ENCODE measurements around the gene MAST4. TPM values are rescaled to one million over a fixed set of nuclear protein-coding genes. Genes with fewer than 3 reads are reported as not detected.

MAST4 gene
- total and polyA plus RNA-seq, 2 of the 4 experiments (the other 2 are of a cell fraction), result 4.8 to 6.8 TPM

- H3K56ac ChIP-seq (ENCODE audit: extremely low read depth, insufficient read depth, low read length), result no peak overlapping the region
- H3K79me1 ChIP-seq (ENCODE audit: low read depth in 1 of 2, low read length in 2 of 2), result no peaks in the 10 kb centered on the region
- H3K27ac ChIP-seq (ENCODE audit: insufficient read depth, low read length), result no peak overlapping the region
- no peak overlapping the region for H2BK5ac ChIP-seq (ENCODE audit: low read depth, low read length, poor library complexity, severe bottlenecking)
- WGBS, 2 experiments (ENCODE audit: extremely low coverage in 2 of 2, insufficient read length in 1 of 2), result no CpG with 5 or more reads among the region's 6 CpGs
- in situ Hi-C loops (cut with MboI; ENCODE audit: low sequenced_read_pairs), result loop anchor here (5.0 to 25.0 kb wide), 2 partner anchors 342 to 1452 kb away; no protein-coding TSS in a partner anchor
- no peaks in the 10 kb centered on the region for H4K20me1 ChIP-seq (ENCODE audit: insufficient read depth, low read length)
- no peak overlapping the region for H2BK15ac ChIP-seq (ENCODE audit: low read depth, low read length)
- no peak overlapping the region for H3K14ac ChIP-seq (replicated peaks; ENCODE audit: low read depth, low read length)
- H4K91ac ChIP-seq (ENCODE audit: insufficient read depth, low read depth, low read length), result no peak overlapping the region
- no peaks in the 10 kb centered on the region for H3K9me3 ChIP-seq (ENCODE audit: control insufficient read depth, insufficient read depth, low read length)
- ChIA-PET POLR2A (ENCODE audit: unreplicated experiment) (no interaction called here), CTCF (no interaction called here)
- H3K36me3 ChIP-seq (ENCODE audit: control insufficient read depth, insufficient read depth, low read length), result no peaks in the 10 kb centered on the region
- no peak overlapping the region for H2BK20ac ChIP-seq (ENCODE audit: low read depth, low read length)
- H4K8ac ChIP-seq (ENCODE audit: low read depth in 2 of 2, low read length in 2 of 2), result no peak overlapping the region
- no TSS peak for BruUV-seq (replicated peaks)
- H3K27me3 ChIP-seq (ENCODE audit: control insufficient read depth, insufficient read depth, low read length), result peaks cover 11% of the 10 kb centered on the region
- no peak overlapping the region for H3K4me3 ChIP-seq (ENCODE audit: insufficient read depth, low read depth, low read length)
- H3K9ac ChIP-seq (ENCODE audit: low read depth, low read length), result no peak overlapping the region
- no peak overlapping the region for H3K4me2 ChIP-seq (ENCODE audit: low read depth, low read length)
- TF ChIP-seq BHLHE40 (IDR thresholded peaks at IDR 0.05; ENCODE audit: low read depth, low read length) (no peak), USF2 (IDR thresholded peaks at IDR 0.05; ENCODE audit: low read depth, low read length) (no peak), RAD21 (IDR thresholded peaks at IDR 0.05; ENCODE audit: low read length) (no peak), CEBPB (IDR thresholded peaks at IDR 0.05; ENCODE audit: low read depth, low read length) (no peak), MAFK (IDR thresholded peaks at IDR 0.05; ENCODE audit: low read depth, low read length) (no peak), CHD1 (IDR thresholded peaks at IDR 0.05; ENCODE audit: low read depth, low read length) (no peak), NFE2L2 (IDR thresholded peaks at IDR 0.05; ENCODE audit: low read depth, low read length) (no peak), SMC3 (IDR thresholded peaks at IDR 0.05; ENCODE audit: low read depth, low read length) (no peak), CTCF (conservative IDR thresholded peaks at IDR 0.05; ENCODE audit: low read depth, low read length) (no peak), MXI1 (IDR thresholded peaks at IDR 0.05; ENCODE audit: borderline replicate concordance, low read depth, low read length) (no peak), RCOR1 (IDR thresholded peaks at IDR 0.05; ENCODE audit: insufficient replicate concordance, low read length) (no peak), MAZ (IDR thresholded peaks at IDR 0.05; ENCODE audit: borderline replicate concordance, low read depth, low read length) (no peak), FOS (IDR thresholded peaks at IDR 0.05; ENCODE audit: low read depth, low read length) (no peak), RFX5 (IDR thresholded peaks at IDR 0.05; ENCODE audit: low read depth, low read length) (no peak), POLR2A (IDR thresholded peaks at IDR 0.05; ENCODE audit: low read depth, low read length) (no peak)
- TF ChIP-seq, protein P1, sequence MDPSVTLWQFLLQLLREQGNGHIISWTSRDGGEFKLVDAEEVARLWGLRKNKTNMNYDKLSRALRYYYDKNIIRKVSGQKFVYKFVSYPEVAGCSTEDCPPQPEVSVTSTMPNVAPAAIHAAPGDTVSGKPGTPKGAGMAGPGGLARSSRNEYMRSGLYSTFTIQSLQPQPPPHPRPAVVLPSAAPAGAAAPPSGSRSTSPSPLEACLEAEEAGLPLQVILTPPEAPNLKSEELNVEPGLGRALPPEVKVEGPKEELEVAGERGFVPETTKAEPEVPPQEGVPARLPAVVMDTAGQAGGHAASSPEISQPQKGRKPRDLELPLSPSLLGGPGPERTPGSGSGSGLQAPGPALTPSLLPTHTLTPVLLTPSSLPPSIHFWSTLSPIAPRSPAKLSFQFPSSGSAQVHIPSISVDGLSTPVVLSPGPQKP (IDR thresholded peaks at IDR 0.05; ENCODE audit: borderline replicate concordance, low read depth, low read length), result no peak
- no peak overlapping the region for H2AK5ac ChIP-seq (ENCODE audit: low read depth, low read length)
- H2BK120ac ChIP-seq (ENCODE audit: low read depth, low read length), result no peak overlapping the region
- no peak overlapping the region for H3K23ac ChIP-seq (ENCODE audit: low read depth, low read length)
- no peaks in the 10 kb centered on the region for H3K4me1 ChIP-seq (ENCODE audit: control insufficient read depth, insufficient read depth, low read length)
- no peak overlapping the region for H4K5ac ChIP-seq (ENCODE audit: low read depth, low read length)
- ATAC-seq (ENCODE audit: low read depth) (no peak), DNase-seq (no peak)
- H3K9me1 ChIP-seq (ENCODE audit: insufficient read depth, low read length), result no peaks in the 10 kb centered on the region
- no peak overlapping the region for H3K4ac ChIP-seq (ENCODE audit: low read depth, low read length)
- H3K18ac ChIP-seq (ENCODE audit: low read depth, low read length), result no peak overlapping the region
- H2AFZ ChIP-seq (replicated peaks; ENCODE audit: low read length, poor library complexity), result no peak overlapping the region
- dilution Hi-C loops (cut with HindIII; ENCODE audit: low sequenced_read_pairs, unreplicated experiment), result no loop called here
- intact Hi-C loops (cut with micrococcal nuclease), result no loop called here
- H2AK9ac ChIP-seq (replicated peaks; ENCODE audit: low read depth, low read length, poor library complexity), result no peak overlapping the region
These were observed 214.0 kb downstream of the MAST4 start for GRCh38 chr5:66810151-66810550.

Measured in IMR-90 (cell line).